HG03064 (cell line): ENCODE measurements around the gene AAGAB.
"Not testable (repeated sequence)": the region's sequence is repeated elsewhere in the genome, so short reads cannot be mapped to it uniquely, and the experiment has no call there.

Experiments used
- ATAC-seq: cut with Tn5 transposase; IDR thresholded peaks from one replicate; pipeline ENCODE4 v1.9.1; 2021; ENCODE audit warnings: low read depth; ENCODE audit not compliant: unreplicated experiment

Gene AAGAB

DNA sequence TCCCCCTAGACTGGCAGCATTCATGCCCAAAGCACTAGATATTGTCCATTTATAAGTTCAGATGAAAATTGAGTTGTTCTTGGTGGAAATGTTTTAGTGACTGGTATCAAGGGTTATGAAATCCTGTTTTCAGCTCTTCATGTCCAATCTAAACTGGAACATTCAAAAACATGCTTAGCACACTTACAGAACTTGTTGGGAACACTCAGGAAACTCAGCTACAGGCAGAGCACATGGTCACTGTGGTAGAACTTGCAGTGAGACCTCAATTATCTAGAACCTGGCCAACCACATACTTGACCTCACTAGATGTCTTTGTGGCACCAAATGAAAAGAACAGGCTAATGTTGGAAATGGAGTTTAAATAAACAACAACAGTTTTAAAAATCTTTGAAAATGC, 100.2 kb downstream of the AAGAB start:
- no peak for ATAC-seq

- not testable (repeated sequence) for ATAC-seq
Observed at GRCh38 chr15:67153044-67153443, 101.4 kb downstream of the AAGAB start.

GRCh38 chr15:67152429-67152828, 102.0 kb downstream of the AAGAB start:
- no peak for ATAC-seq
